Glutamatergic neuron (in vitro differentiated cells): ENCODE results near the gene CNTNAP2. TPM values are rescaled to one million over a fixed set of nuclear protein-coding genes. Genes with fewer than 3 reads are reported as not detected.

Experiments used
- DNase-seq: peaks from one replicate; pipeline ENCODE4 v3.0.0; 2022
- H3K27ac Mint-ChIP-seq: one replicate; pipeline ENCODE4 v1.8.0; 2020; ENCODE audit warnings: mild to moderate bottlenecking, mixed read lengths, inconsistent platforms; ENCODE audit not compliant: unreplicated experiment
- H3K27me3 Mint-ChIP-seq: one replicate; pipeline ENCODE4 v1.8.0; 2020; ENCODE audit warnings: mild to moderate bottlenecking, moderate library complexity, mixed read lengths, inconsistent platforms; ENCODE audit not compliant: unreplicated experiment
- H3K36me3 Mint-ChIP-seq: one replicate; pipeline ENCODE4 v1.8.0; 2020; ENCODE audit warnings: mild to moderate bottlenecking, mixed read lengths, inconsistent platforms; ENCODE audit not compliant: unreplicated experiment
- H3K4me1 Mint-ChIP-seq: one replicate; pipeline ENCODE4 v1.8.0; 2020; ENCODE audit warnings: mild to moderate bottlenecking, low read depth, mixed read lengths, inconsistent platforms; ENCODE audit not compliant: unreplicated experiment
- H3K4me3 Mint-ChIP-seq: one replicate; pipeline ENCODE4 v1.8.0; 2020; ENCODE audit warnings: mild to moderate bottlenecking, mixed read lengths, inconsistent platforms; ENCODE audit not compliant: unreplicated experiment
- H3K9me3 Mint-ChIP-seq: one replicate; pipeline ENCODE4 v1.8.0; 2020; ENCODE audit warnings: mild to moderate bottlenecking, moderate library complexity, mixed read lengths, inconsistent platforms; ENCODE audit not compliant: unreplicated experiment
- total RNA-seq: library from RNA; stranded (reverse); fragmentation: NEBNext Ultra II Directional; extraction: Animal tissue kit (Norgen Biotek cat#: 25700); gene quantifications from one replicate; pipeline ENCODE4 v1.2.1, GENCODE V29; 2021; ENCODE audit not compliant: unreplicated experiment
- TF ChIP-seq, protein P1 (sequence below): fragments of 200-600 bp; sonication (generic); IDR thresholded peaks from one replicate; pipeline ENCODE4 v1.5.0; 2021; ENCODE audit not compliant: partially characterized antibody, unreplicated experiment

Gene CNTNAP2
- total RNA-seq, 1 donor from 2014 or later: 25.8 TPM

DNA sequence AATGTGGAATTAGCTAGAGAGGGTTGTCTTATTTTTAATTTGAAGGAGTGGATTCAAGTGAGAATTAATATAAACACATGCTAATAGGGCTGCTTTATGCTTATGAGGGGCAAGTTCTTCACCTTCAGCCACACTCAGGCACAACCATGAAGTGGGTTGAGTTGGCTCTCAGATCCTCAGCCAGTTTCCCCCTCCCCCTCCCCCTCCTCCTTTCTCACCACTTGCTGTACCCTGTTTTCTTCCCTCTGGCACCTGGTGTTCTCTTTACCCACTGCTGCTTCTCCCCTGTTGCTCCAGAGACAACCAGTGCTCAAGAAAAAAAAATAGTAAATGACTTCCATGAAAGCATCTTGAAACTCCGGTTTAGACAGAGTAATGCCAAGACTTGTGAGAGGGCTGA is 1083.3 kb downstream of the CNTNAP2 start:
- TF ChIP-seq, protein P1, sequence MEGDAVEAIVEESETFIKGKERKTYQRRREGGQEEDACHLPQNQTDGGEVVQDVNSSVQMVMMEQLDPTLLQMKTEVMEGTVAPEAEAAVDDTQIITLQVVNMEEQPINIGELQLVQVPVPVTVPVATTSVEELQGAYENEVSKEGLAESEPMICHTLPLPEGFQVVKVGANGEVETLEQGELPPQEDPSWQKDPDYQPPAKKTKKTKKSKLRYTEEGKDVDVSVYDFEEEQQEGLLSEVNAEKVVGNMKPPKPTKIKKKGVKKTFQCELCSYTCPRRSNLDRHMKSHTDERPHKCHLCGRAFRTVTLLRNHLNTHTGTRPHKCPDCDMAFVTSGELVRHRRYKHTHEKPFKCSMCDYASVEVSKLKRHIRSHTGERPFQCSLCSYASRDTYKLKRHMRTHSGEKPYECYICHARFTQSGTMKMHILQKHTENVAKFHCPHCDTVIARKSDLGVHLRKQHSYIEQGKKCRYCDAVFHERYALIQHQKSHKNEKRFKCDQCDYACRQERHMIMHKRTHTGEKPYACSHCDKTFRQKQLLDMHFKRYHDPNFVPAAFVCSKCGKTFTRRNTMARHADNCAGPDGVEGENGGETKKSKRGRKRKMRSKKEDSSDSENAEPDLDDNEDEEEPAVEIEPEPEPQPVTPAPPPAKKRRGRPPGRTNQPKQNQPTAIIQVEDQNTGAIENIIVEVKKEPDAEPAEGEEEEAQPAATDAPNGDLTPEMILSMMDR: no peak
- Mint-ChIP-seq H3K9me3 (no peaks in the 10 kb centered on the region), H3K27me3 (no peaks in the 10 kb centered on the region), H3K4me3 (no peak overlapping the region), H3K4me1 (no peaks in the 10 kb centered on the region), H3K36me3 (no peaks in the 10 kb centered on the region), H3K27ac (no peak overlapping the region)
- DNase-seq: no peak

DNA sequence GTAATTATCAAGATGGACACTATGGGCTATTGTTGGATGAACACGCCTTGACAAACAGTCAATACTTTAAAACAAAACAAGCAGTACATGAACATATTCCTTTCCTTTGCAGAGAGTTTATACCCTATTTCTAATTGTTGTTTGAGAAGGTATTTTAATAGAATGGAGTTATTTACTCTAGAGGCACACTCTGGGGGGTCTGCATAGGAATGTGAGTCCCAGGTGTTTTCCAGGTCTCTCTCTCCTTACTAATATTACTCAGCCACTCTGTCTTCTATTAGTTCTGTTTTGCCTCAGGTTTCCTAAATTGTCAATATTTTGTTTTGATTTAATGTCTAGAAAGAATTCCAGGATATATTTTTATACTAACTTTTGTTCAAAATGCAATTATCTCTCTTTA is 1091.4 kb downstream of the CNTNAP2 start:
- no peak overlapping the region for H3K4me3 Mint-ChIP-seq
- H3K27ac Mint-ChIP-seq: no peak overlapping the region

DNA sequence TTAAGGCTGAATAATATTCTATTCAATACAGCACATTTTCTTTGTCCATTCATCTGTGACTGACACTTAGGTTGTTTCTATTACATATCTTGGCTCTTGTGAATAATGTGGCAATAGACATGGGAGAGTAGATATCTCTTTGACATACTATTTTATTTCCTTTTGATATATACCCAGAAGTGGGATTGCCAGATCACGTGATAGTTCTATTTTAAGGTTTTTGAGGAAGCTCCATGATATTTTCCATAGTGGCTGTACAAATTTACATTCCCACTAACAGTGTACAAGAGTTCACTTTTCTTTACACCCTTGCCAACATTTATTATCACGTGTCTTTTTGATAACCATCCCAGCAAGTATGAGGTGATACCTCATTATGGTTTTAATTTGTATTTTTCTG is 1114.7 kb downstream of the CNTNAP2 start:
- no peak overlapping the region for H3K4me3 Mint-ChIP-seq
- no peak for DNase-seq

More for the DNA sequence above, 1091.4 kb downstream of the CNTNAP2 start:
- Mint-ChIP-seq H3K36me3 (no peaks in the 10 kb centered on the region), H3K27me3 (peaks cover 3% of the 10 kb centered on the region), H3K4me1 (no peaks in the 10 kb centered on the region), H3K9me3 (no peaks in the 10 kb centered on the region)
- no peak for DNase-seq
- TF ChIP-seq, protein P1: no peak

DNA sequence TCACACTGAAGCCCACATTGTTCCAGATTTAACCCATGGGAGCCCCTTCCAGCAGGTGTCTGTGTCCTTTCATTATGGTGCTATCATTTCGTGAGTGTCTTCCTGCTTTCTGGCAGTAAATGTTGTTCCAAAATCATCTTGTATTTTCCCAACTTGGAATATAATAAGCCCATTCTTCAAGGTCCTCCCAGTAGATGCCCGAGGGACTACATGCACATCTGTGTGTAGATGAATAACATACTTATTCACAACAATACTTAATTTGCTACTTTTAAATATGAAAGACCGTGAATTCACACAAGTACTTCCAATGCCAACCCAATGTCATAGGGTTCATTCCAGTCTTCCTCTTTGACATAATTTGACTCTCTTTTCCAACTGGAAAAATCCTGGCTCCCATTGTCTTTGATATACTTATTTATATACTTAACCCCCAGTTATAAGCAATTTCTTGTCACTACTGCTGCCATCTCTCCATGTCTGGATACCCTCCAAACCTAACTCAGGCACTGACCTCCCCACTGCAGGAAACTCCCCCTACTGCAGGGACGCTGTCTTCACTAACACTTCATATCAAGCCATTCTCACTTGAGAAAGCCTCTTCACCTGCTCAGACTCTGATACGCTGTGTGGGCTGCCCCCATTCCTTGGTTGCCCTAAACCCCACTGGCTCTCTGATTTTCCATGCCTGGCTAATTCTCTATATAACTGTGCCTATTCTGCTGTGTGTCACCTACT is 1119.2 kb downstream of the CNTNAP2 start:
- Mint-ChIP-seq H3K9me3 (peaks cover 1% of the 10 kb centered on the region), H3K4me3 (no peak overlapping the region), H3K27ac (no peak overlapping the region), H3K4me1 (no peaks in the 10 kb centered on the region), H3K36me3 (no peaks in the 10 kb centered on the region), H3K27me3 (no peaks in the 10 kb centered on the region)
- DNase-seq: no peak
- TF ChIP-seq, protein P1: no peak

More for the DNA sequence above, 1114.7 kb downstream of the CNTNAP2 start:
- Mint-ChIP-seq H3K9me3 (no peaks in the 10 kb centered on the region), H3K27me3 (no peaks in the 10 kb centered on the region), H3K27ac (no peak overlapping the region), H3K36me3 (no peaks in the 10 kb centered on the region), H3K4me1 (no peaks in the 10 kb centered on the region)
- TF ChIP-seq, protein P1: no peak

DNA sequence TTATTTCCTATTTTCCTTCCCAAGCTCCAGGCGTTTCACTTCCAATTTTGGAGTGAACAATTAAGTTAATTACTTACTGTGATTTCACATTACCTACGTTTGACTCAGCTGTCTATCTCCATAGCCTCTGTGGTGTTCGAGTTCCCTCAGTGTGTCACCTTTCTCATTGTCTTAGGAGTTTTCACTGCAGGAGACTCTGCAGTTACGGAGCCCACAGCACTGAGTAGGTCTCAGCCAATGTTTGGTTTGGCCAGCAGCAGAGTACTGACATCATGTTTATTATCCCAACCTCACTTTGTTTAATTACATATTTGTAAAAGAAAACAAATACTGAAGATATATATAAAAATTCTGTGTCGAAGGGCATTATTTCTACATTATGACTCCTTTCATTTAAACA is 1123.9 kb downstream of the CNTNAP2 start:
- TF ChIP-seq, protein P1: no peak
- H3K27ac Mint-ChIP-seq: no peak overlapping the region
- peaks cover 1% of the 10 kb centered on the region for H3K9me3 Mint-ChIP-seq
- no peaks in the 10 kb centered on the region for H3K27me3 Mint-ChIP-seq
- H3K36me3 Mint-ChIP-seq: no peaks in the 10 kb centered on the region
- no peak overlapping the region for H3K4me3 Mint-ChIP-seq
- DNase-seq: no peak
- H3K4me1 Mint-ChIP-seq: no peaks in the 10 kb centered on the region
